ENCODE results near the gene VAMP3.

Gene VAMP3

DNA sequence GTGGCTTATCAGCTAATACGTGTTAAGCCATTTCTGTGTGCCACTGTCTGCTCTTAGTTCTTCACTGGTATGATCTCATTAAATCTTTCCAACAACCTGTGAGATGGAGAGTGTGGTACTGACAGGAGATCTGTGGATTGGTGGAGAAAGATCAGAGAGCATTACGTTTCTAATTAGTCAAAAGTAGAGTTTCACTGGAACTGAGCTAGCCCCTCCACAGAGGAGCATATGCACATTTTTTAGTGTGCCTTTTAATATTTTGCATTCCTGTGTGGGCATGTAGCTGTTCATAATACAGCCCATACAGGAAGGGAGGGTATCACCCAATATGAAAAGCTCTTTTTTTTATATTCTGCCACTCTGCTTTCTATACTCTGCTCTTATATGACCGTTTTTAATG, 50.2 kb downstream of the VAMP3 start:
- no peak overlapping the region for H3K4me3 ChIP-seq (ENCODE audit: low read depth, low read length)
- no peak for DNase-seq (ENCODE audit: low read depth)
- TF ChIP-seq POLR2A (IDR thresholded peaks at IDR 0.05; ENCODE audit: extremely low read depth, insufficient read length) (no peak), MYC (IDR thresholded peaks at IDR 0.05; ENCODE audit: low read depth, low read length) (no peak), CTCF (IDR thresholded peaks at IDR 0.05; ENCODE audit: low read depth, low read length) (no peak)
- TF ChIP-seq, protein P1, sequence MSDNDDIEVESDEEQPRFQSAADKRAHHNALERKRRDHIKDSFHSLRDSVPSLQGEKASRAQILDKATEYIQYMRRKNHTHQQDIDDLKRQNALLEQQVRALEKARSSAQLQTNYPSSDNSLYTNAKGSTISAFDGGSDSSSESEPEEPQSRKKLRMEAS (IDR thresholded peaks at IDR 0.05; ENCODE audit: low read depth, low read length) = no peak

DNA sequence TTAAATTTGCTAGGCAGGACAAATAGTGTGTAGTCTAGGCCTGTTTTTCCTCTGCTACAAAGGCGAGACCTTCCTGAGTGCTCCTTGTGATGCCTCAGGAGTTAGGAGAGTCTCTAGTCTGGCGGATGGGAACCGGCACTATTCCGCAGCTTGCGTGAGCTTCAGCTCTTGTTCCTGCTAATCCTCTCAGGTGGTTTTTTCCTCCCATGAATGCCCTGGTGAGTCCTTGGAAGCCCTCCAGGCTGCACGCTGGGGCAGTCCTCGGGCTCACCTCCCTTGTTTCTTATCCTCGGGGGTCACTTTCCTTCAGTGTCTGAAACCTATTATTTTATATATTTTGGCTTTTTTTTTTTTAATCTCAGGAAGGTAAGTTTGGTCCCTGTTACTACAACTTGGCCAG, 53.6 kb downstream of the VAMP3 start:
- TF ChIP-seq CTCF (IDR thresholded peaks at IDR 0.05; ENCODE audit: low read depth, low read length) = no peak
- no peak for TF ChIP-seq MYC (IDR thresholded peaks at IDR 0.05; ENCODE audit: low read depth, low read length)
- TF ChIP-seq, protein P1 (IDR thresholded peaks at IDR 0.05; ENCODE audit: low read depth, low read length) = no peak
- no peak for TF ChIP-seq POLR2A (IDR thresholded peaks at IDR 0.05; ENCODE audit: extremely low read depth, insufficient read length)
- no peak for DNase-seq (ENCODE audit: low read depth)
- no peak overlapping the region for H3K4me3 ChIP-seq (ENCODE audit: low read depth, low read length)

- DNase-seq (ENCODE audit: low read depth) = peak; percentile 52
- H3K4me3 ChIP-seq (ENCODE audit: low read depth, low read length) = peak overlapping the region; percentile 86
- TF ChIP-seq POLR2A (IDR thresholded peaks at IDR 0.05; ENCODE audit: extremely low read depth, insufficient read length) = no peak
- TF ChIP-seq CTCF (IDR thresholded peaks at IDR 0.05; ENCODE audit: low read depth, low read length) = no peak
- TF ChIP-seq, protein P1 (IDR thresholded peaks at IDR 0.05; ENCODE audit: low read depth, low read length) = peak; percentile 87
- peak; percentile 62 for TF ChIP-seq MYC (IDR thresholded peaks at IDR 0.05; ENCODE audit: low read depth, low read length)
These were observed 55.3 kb downstream of the VAMP3 start for GRCh38 chr1:7826363-7826762.

DNA sequence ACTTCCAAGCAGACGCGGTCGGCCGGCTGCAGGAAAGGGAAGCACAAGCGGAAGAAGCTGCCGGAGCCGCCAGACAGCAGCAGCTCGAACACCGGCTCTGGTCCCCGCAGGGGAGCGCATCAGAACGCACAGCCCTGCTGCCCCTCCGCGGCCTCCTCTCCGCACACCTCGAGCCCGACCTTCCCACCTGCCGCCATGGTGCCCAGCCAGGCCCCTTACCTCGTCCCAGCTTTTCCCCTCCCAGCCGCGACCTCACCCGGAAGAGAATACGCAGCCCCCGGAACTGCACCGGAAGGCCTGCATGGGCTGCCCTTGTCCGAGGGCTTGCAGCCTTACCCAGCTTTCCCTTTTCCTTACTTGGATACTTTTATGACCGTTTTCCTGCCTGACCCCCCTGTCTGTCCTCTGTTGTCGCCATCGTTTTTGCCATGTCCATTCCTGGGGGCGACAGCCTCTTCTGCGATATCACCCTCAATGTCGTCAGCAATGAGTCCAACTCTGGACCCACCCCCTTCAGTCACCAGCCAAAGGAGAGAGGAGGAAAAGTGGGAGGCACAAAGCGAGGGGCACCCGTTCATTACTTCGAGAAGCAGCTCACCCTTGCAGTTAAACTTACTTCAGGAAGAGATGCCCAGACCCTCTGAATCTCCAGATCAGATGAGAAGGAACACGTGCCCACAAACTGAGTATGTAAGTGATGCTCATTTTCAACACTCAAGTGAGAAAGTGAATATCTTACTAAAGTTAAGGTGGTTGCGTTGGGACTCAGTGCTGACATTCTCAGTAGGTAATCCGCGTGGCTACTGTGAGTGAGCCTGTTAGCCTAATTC, 56.2 kb downstream of the VAMP3 start:
- peak; percentile 70 for DNase-seq (ENCODE audit: low read depth)
- TF ChIP-seq CTCF (IDR thresholded peaks at IDR 0.05; ENCODE audit: low read depth, low read length) = no peak
- peak; percentile 47; the same call in 1 of the 2 replicates for TF ChIP-seq MYC (IDR thresholded peaks at IDR 0.05; ENCODE audit: low read depth, low read length)
- TF ChIP-seq, protein P1 (IDR thresholded peaks at IDR 0.05; ENCODE audit: low read depth, low read length) = peak; percentile 47
- TF ChIP-seq POLR2A (IDR thresholded peaks at IDR 0.05; ENCODE audit: extremely low read depth, insufficient read length) = peak; percentile 48
- H3K4me3 ChIP-seq (ENCODE audit: low read depth, low read length) = peak overlapping the region; percentile 86
